SU-DHL-6 (cell line): Measurements from ENCODE around the gene HUS1.

Experiments
- H2AFZ ChIP-seq: fragments of 200-600 bp; sonication (generic); 2 replicates; pipeline ENCODE4 v1.6.1; 2014; ENCODE audit warnings: low read depth, mild to moderate bottlenecking, moderate library complexity, mixed read lengths, antibody characterized with exemption, low read length; ENCODE audit not compliant: severe bottlenecking
- H3F3A ChIP-seq: fragments of 200-600 bp; shearing (Covaris generic); 2 replicates; pipeline ENCODE4 v1.6.0; 2016; ENCODE audit warnings: antibody characterized with exemption, mild to moderate bottlenecking; ENCODE audit not compliant: insufficient read depth
- H3K27ac ChIP-seq: fragments of 200-600 bp; sonication (generic); 2 replicates; pipeline ENCODE4 v1.5.1; 2016; ENCODE audit warnings: low read depth, mild to moderate bottlenecking, low read length, moderate library complexity, mixed read lengths
- H3K27me3 ChIP-seq: fragments of 200-600 bp; sonication (generic), shearing (Covaris generic); 2 replicates; pipeline ENCODE4 v1.6.0; 2014; ENCODE audit warnings: mild to moderate bottlenecking, low read length
- H3K36me3 ChIP-seq: fragments of 200-600 bp; sonication (generic); 2 replicates; pipeline ENCODE4 v1.6.1; 2014; ENCODE audit warnings: mild to moderate bottlenecking, low read length, mixed read lengths
- H3K4me2 ChIP-seq: fragments of 300-600, 200-600 bp; shearing (Covaris generic), sonication (generic); 2 replicates; pipeline ENCODE4 v1.6.0; 2014; ENCODE audit warnings: low read length, low read depth, mild to moderate bottlenecking; ENCODE audit not compliant: poor library complexity, severe bottlenecking
- H3K4me3 ChIP-seq: fragments of 200-600 bp; sonication (generic); 2 replicates; pipeline ENCODE4 v1.5.1; 2014; ENCODE audit warnings: antibody characterized with exemption, low read length, mild to moderate bottlenecking, mixed read lengths; ENCODE audit not compliant: insufficient read depth, poor library complexity, severe bottlenecking
- H3K79me2 ChIP-seq: fragments of 200-600 bp; sonication (generic); 2 replicates; pipeline ENCODE4 v1.6.1; 2014; ENCODE audit warnings: mild to moderate bottlenecking, low read length, moderate library complexity; ENCODE audit not compliant: insufficient read depth
- H3K9ac ChIP-seq: fragments of 200-600 bp; sonication (generic); 2 replicates; pipeline ENCODE4 v1.7.0; 2014; ENCODE audit warnings: mild to moderate bottlenecking, low read length
- H3K9me2 ChIP-seq: fragments of 200-600 bp; sonication (generic); replicated peaks from 2 replicates; pipeline ENCODE4 v1.6.1; 2014; ENCODE audit warnings: low read length; ENCODE audit not compliant: insufficient read depth
- H3K9me3 ChIP-seq: fragments of 200-600 bp; sonication (generic); 2 replicates; pipeline ENCODE4 v1.6.1; 2014; ENCODE audit warnings: low read length, mixed read lengths; ENCODE audit not compliant: insufficient read depth
- H4K20me1 ChIP-seq: fragments of 200-600 bp; sonication (generic); 2 replicates; pipeline ENCODE4 v1.6.1; 2014; ENCODE audit warnings: low read depth, mild to moderate bottlenecking, antibody characterized with exemption, low read length, moderate library complexity, mixed read lengths
- CTCF ChIP-seq: fragments of 200-600 bp; sonication (generic); IDR thresholded peaks from one replicate; pipeline ENCODE4 v1.5.1; 2017; ENCODE audit warnings: antibody characterized with exemption, mild to moderate bottlenecking, low read length, moderate library complexity; ENCODE audit not compliant: insufficient read depth, poor library complexity, severe bottlenecking
- EZH2phosphoT487 ChIP-seq: fragments of 200-600 bp; sonication (generic), shearing (Covaris generic); conservative IDR thresholded peaks from 2 replicates; pipeline ENCODE4 v1.6.1; 2018; ENCODE audit warnings: mild to moderate bottlenecking, antibody characterized with exemption, low read length, moderate library complexity, mixed read lengths

HUS1 gene

GRCh38 chr7:47934831-47935230, 44.6 kb downstream of the HUS1 start:
- Histone ChIP-seq H3K9me2 (no peaks in the 10 kb centered on the region), H3K79me2 (no peaks in the 10 kb centered on the region), H3K4me2 (no peak overlapping the region), H3K27ac (no peak overlapping the region), H3K9ac (no peak overlapping the region), H3K9me3 (no peaks in the 10 kb centered on the region), H3F3A (peaks cover 25% of the 10 kb centered on the region), H3K4me3 (no peak overlapping the region), H4K20me1 (no peaks in the 10 kb centered on the region), H3K27me3 (no peaks in the 10 kb centered on the region), H3K36me3 (no peaks in the 10 kb centered on the region), H2AFZ (no peak overlapping the region)
- TF ChIP-seq EZH2phosphoT487 (no peak), CTCF (no peak)

GRCh38 chr7:47933215-47933614, 46.2 kb downstream of the HUS1 start:
- H3K27me3 ChIP-seq, result no peaks in the 10 kb centered on the region
- TF ChIP-seq CTCF, result no peak
- TF ChIP-seq EZH2phosphoT487, result no peak
- H3K27ac ChIP-seq, result no peak overlapping the region
- no peaks in the 10 kb centered on the region for H3K9me2 ChIP-seq
- no peaks in the 10 kb centered on the region for H3K79me2 ChIP-seq
- H2AFZ ChIP-seq, result no peak overlapping the region
- no peaks in the 10 kb centered on the region for H3K36me3 ChIP-seq
- H3F3A ChIP-seq, result peaks cover 21% of the 10 kb centered on the region
- H3K9ac ChIP-seq, result no peak overlapping the region
- H3K4me2 ChIP-seq, result no peak overlapping the region
- H3K9me3 ChIP-seq, result no peaks in the 10 kb centered on the region
- no peak overlapping the region for H3K4me3 ChIP-seq
- no peaks in the 10 kb centered on the region for H4K20me1 ChIP-seq

GRCh38 chr7:47932466-47933037, 46.9 kb downstream of the HUS1 start:
- Histone ChIP-seq H3K4me2 (no peak overlapping the region), H3K27me3 (no peaks in the 10 kb centered on the region), H3K9ac (no peak overlapping the region), H3K9me3 (no peaks in the 10 kb centered on the region), H3F3A (peaks cover 14% of the 10 kb centered on the region), H2AFZ (no peak overlapping the region), H3K9me2 (no peaks in the 10 kb centered on the region), H3K4me3 (no peak overlapping the region), H3K79me2 (no peaks in the 10 kb centered on the region), H4K20me1 (no peaks in the 10 kb centered on the region), H3K36me3 (no peaks in the 10 kb centered on the region), H3K27ac (no peak overlapping the region)
- no peak for TF ChIP-seq EZH2phosphoT487
- TF ChIP-seq CTCF, result no peak

- Histone ChIP-seq H3K79me2 (no peaks in the 10 kb centered on the region), H3K4me3 (no peak overlapping the region), H3K36me3 (no peaks in the 10 kb centered on the region), H3K4me2 (no peak overlapping the region), H3K27ac (no peak overlapping the region), H2AFZ (no peak overlapping the region), H3F3A (peaks cover 11% of the 10 kb centered on the region), H3K9me3 (no peaks in the 10 kb centered on the region), H3K27me3 (no peaks in the 10 kb centered on the region), H3K9ac (no peak overlapping the region), H3K9me2 (no peaks in the 10 kb centered on the region), H4K20me1 (no peaks in the 10 kb centered on the region)
- TF ChIP-seq EZH2phosphoT487 (no peak), CTCF (no peak)
Measured at GRCh38 chr7:47932016-47932415, 47.4 kb downstream of the HUS1 start.
